ENCODE data around the gene AP1G1.
"Not testable (repeated sequence)": the region's sequence is repeated elsewhere in the genome, so short reads cannot be mapped to it uniquely, and the experiment has no call there.

DNA sequence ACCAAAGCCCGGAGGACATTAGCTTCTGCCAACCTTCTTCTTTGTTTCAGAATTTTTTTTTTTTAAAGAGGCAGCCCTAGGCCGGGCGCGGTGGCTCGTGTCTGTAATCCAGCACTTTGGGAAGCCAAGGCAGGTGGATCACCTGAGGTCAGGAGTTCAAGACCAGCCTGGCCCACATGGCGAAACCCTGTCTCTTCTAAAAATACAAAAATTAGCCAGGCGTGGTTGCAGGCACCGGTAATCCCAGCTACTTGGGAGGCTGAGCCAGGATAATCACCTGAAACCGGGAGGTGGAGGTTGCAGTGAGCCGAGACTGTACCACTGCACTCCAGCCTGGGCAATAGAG, 8.5 kb upstream of the AP1G1 start:
- TF ChIP-seq, protein P1, sequence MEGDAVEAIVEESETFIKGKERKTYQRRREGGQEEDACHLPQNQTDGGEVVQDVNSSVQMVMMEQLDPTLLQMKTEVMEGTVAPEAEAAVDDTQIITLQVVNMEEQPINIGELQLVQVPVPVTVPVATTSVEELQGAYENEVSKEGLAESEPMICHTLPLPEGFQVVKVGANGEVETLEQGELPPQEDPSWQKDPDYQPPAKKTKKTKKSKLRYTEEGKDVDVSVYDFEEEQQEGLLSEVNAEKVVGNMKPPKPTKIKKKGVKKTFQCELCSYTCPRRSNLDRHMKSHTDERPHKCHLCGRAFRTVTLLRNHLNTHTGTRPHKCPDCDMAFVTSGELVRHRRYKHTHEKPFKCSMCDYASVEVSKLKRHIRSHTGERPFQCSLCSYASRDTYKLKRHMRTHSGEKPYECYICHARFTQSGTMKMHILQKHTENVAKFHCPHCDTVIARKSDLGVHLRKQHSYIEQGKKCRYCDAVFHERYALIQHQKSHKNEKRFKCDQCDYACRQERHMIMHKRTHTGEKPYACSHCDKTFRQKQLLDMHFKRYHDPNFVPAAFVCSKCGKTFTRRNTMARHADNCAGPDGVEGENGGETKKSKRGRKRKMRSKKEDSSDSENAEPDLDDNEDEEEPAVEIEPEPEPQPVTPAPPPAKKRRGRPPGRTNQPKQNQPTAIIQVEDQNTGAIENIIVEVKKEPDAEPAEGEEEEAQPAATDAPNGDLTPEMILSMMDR (IDR thresholded peaks at IDR 0.05; ENCODE audit: control extremely low read depth in 1 of 3, insufficient read depth in 1 of 3, low read depth in 1 of 3, low read length in 3 of 3): not testable (repeated sequence)
- not testable (repeated sequence) for TF ChIP-seq JUND (IDR thresholded peaks at IDR 0.05; ENCODE audit: low read length); POLR2A (IDR thresholded peaks at IDR 0.05; ENCODE audit: control extremely low read depth in 1 of 2, low read depth in 2 of 2, low read length in 2 of 2); KDM4A (IDR thresholded peaks at IDR 0.05; ENCODE audit: low read depth, low read length, severe bottlenecking); EZH2 (IDR thresholded peaks at IDR 0.05; ENCODE audit: low read depth, low read length, severe bottlenecking); KDM5A (IDR thresholded peaks at IDR 0.05; ENCODE audit: low read length); RFX5 (IDR thresholded peaks at IDR 0.05; ENCODE audit: borderline replicate concordance, low read depth, low read length); POLR2AphosphoS5 (IDR thresholded peaks at IDR 0.05; ENCODE audit: low read depth, low read length); SIN3A (conservative IDR thresholded peaks at IDR 0.05 in 1 of 2, IDR thresholded peaks at IDR 0.05 in 1 of 2; ENCODE audit: low read depth in 1 of 2, low read length in 2 of 2); BCL11A (IDR thresholded peaks at IDR 0.05; ENCODE audit: low read depth in 2 of 2, low read length in 2 of 2)
- TF ChIP-seq, protein P2, sequence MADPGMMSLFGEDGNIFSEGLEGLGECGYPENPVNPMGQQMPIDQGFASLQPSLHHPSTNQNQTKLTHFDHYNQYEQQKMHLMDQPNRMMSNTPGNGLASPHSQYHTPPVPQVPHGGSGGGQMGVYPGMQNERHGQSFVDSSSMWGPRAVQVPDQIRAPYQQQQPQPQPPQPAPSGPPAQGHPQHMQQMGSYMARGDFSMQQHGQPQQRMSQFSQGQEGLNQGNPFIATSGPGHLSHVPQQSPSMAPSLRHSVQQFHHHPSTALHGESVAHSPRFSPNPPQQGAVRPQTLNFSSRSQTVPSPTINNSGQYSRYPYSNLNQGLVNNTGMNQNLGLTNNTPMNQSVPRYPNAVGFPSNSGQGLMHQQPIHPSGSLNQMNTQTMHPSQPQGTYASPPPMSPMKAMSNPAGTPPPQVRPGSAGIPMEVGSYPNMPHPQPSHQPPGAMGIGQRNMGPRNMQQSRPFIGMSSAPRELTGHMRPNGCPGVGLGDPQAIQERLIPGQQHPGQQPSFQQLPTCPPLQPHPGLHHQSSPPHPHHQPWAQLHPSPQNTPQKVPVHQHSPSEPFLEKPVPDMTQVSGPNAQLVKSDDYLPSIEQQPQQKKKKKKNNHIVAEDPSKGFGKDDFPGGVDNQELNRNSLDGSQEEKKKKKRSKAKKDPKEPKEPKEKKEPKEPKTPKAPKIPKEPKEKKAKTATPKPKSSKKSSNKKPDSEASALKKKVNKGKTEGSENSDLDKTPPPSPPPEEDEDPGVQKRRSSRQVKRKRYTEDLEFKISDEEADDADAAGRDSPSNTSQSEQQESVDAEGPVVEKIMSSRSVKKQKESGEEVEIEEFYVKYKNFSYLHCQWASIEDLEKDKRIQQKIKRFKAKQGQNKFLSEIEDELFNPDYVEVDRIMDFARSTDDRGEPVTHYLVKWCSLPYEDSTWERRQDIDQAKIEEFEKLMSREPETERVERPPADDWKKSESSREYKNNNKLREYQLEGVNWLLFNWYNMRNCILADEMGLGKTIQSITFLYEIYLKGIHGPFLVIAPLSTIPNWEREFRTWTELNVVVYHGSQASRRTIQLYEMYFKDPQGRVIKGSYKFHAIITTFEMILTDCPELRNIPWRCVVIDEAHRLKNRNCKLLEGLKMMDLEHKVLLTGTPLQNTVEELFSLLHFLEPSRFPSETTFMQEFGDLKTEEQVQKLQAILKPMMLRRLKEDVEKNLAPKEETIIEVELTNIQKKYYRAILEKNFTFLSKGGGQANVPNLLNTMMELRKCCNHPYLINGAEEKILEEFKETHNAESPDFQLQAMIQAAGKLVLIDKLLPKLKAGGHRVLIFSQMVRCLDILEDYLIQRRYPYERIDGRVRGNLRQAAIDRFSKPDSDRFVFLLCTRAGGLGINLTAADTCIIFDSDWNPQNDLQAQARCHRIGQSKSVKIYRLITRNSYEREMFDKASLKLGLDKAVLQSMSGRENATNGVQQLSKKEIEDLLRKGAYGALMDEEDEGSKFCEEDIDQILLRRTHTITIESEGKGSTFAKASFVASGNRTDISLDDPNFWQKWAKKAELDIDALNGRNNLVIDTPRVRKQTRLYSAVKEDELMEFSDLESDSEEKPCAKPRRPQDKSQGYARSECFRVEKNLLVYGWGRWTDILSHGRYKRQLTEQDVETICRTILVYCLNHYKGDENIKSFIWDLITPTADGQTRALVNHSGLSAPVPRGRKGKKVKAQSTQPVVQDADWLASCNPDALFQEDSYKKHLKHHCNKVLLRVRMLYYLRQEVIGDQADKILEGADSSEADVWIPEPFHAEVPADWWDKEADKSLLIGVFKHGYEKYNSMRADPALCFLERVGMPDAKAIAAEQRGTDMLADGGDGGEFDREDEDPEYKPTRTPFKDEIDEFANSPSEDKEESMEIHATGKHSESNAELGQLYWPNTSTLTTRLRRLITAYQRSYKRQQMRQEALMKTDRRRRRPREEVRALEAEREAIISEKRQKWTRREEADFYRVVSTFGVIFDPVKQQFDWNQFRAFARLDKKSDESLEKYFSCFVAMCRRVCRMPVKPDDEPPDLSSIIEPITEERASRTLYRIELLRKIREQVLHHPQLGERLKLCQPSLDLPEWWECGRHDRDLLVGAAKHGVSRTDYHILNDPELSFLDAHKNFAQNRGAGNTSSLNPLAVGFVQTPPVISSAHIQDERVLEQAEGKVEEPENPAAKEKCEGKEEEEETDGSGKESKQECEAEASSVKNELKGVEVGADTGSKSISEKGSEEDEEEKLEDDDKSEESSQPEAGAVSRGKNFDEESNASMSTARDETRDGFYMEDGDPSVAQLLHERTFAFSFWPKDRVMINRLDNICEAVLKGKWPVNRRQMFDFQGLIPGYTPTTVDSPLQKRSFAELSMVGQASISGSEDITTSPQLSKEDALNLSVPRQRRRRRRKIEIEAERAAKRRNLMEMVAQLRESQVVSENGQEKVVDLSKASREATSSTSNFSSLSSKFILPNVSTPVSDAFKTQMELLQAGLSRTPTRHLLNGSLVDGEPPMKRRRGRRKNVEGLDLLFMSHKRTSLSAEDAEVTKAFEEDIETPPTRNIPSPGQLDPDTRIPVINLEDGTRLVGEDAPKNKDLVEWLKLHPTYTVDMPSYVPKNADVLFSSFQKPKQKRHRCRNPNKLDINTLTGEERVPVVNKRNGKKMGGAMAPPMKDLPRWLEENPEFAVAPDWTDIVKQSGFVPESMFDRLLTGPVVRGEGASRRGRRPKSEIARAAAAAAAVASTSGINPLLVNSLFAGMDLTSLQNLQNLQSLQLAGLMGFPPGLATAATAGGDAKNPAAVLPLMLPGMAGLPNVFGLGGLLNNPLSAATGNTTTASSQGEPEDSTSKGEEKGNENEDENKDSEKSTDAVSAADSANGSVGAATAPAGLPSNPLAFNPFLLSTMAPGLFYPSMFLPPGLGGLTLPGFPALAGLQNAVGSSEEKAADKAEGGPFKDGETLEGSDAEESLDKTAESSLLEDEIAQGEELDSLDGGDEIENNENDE (IDR thresholded peaks at IDR 0.05; ENCODE audit: insufficient replicate concordance, low read length): not testable (repeated sequence)
